ENCODE results near the gene ALKBH5.

GRCh38 chr17:18173740-18174139 is 9.9 kb upstream of the ALKBH5 start:
- no peak for TF ChIP-seq CTCF (IDR thresholded peaks at IDR 0.05; ENCODE audit: poor library complexity, severe bottlenecking)
- TF ChIP-seq EZH2 (IDR thresholded peaks at IDR 0.05; ENCODE audit: borderline replicate concordance, insufficient read depth, low read length, poor library complexity, severe bottlenecking), result no peak

Measured in neural cell (in vitro differentiated cells).